Pancreas (tissue), 10 donors: Measurements from ENCODE around the gene L2HGDH. TPM values are rescaled to one million over a fixed set of nuclear protein-coding genes. Genes with fewer than 3 reads are reported as not detected.

ENCODE experiments used
- ATAC-seq, 4 donors: fragments of 200-7000 bp; cut with Tn5 transposase; one replicate each; pipeline versions ENCODE4 v1.8.0 to v1.9.1; 2020; ENCODE audit warnings: mild to moderate bottlenecking in 4 of 4, moderate library complexity in 4 of 4
- DNase-seq, 6 donors: peaks; one replicate each; pipeline ENCODE4 v3.0.0-alpha.2; 2020
- FAIRE-seq: peaks from 2 replicates; lab custom pipeline; 2012; peaks lifted over from hg19 to GRCh38; lab: Jason Lieb, UNC
- H3K27ac ChIP-seq, 4 donors: fragments of 200-600 bp; sonication (generic); 1 replicate in 3 of 4; 2 replicates in 1 of 4; pipeline versions ENCODE4 v1.5.0 to v1.8.0; 2020
- H3K27me3 ChIP-seq, 4 donors: fragments of 200-600 bp; one replicate each; pipeline ENCODE4 v1.8.0; 2021
- H3K36me3 ChIP-seq, 3 donors: fragments of 200-600 bp; sonication (generic) in 1 of 3; one replicate each; pipeline versions ENCODE4 v1.5.0 to v1.8.0; 2020 to 2021
- H3K4me1 ChIP-seq, 3 donors: fragments of 200-600 bp; one replicate each; pipeline ENCODE4 v1.8.0; 2021
- H3K4me3 ChIP-seq, 4 donors: fragments of 200-600 bp; sonication (generic) in 2 of 4; one replicate each; pipeline versions ENCODE4 v1.5.0 to v1.8.0; 2020 to 2021
- H3K9me3 ChIP-seq, 4 donors: fragments of 200-600 bp; one replicate each; pipeline ENCODE4 v1.8.0; 2021
- WGBS, 2 donors: extraction: QIAGEN DNeasy Blood & Tissue Kit; methylation state at CpG; one replicate each; pipeline ENCODE4 v1.1.7; 2013; 5-methylcytosine and 5-hydroxymethylcytosine counted together
- intact Hi-C, 3 donors: fragments of 100-400 bp; cut with DNase I; formaldehyde crosslinking; loops; one replicate each; pipeline versions ENCODE4 v1.11.1 to v1.14.2; 2022
- polyA plus RNA-seq, 2 donors: library from polyadenylated mRNA; stranded (reverse); fragments of 200-250 nt; gene quantifications; one replicate each; pipeline ENCODE4 v1.2.3, GENCODE V29; 2013
- total RNA-seq, 6 donors: library from RNA; stranded (reverse); fragmentation: NEBNext Ultra II Directional in 4 of 6; extraction: Animal tissue kit (Norgen Biotek cat#: 25700) in 4 of 6; gene quantifications; one replicate each; pipeline versions ENCODE4 v1.2.1 to v1.2.4, GENCODE V29; 2021 to 2023
- TF ChIP-seq, protein P1 (sequence below), 4 donors: fragments of 200-600 bp; sonication (generic) in 3 of 4; IDR thresholded peaks; one replicate each; pipeline versions ENCODE4 v1.5.0 to v1.8.0; 2021; ENCODE audit warnings: antibody characterized with exemption in 4 of 4
- donor health status: healthy with polysubstance abuse.
- donor health status: DM: no; HTN: no; CAD: no; lungs with moderate emphysema.
- donor health status: DM: no; HTN: no; CAD: no.
- donor health status: control.
- donor health status: control.
- donor health status: Bipolar disorder and iron deficiency.
- donor health status: DM: yes; HTN: yes; CAD: no.
- donor health status: DM: no; HTN: no; CAD: no.
- donor health status: DM: no; HTN: no; CAD: no.
- donor health status: DM: yes; HTN: yes; CAD: no.

L2HGDH gene
- total RNA-seq (1 to 10 TPM; 3.1 to 5.1 (median 3.7) TPM), polyA plus RNA-seq (1 to 10 TPM in 1 of 2 donors, under 1 TPM in 1; 0.99 to 1.9 TPM)

DNA sequence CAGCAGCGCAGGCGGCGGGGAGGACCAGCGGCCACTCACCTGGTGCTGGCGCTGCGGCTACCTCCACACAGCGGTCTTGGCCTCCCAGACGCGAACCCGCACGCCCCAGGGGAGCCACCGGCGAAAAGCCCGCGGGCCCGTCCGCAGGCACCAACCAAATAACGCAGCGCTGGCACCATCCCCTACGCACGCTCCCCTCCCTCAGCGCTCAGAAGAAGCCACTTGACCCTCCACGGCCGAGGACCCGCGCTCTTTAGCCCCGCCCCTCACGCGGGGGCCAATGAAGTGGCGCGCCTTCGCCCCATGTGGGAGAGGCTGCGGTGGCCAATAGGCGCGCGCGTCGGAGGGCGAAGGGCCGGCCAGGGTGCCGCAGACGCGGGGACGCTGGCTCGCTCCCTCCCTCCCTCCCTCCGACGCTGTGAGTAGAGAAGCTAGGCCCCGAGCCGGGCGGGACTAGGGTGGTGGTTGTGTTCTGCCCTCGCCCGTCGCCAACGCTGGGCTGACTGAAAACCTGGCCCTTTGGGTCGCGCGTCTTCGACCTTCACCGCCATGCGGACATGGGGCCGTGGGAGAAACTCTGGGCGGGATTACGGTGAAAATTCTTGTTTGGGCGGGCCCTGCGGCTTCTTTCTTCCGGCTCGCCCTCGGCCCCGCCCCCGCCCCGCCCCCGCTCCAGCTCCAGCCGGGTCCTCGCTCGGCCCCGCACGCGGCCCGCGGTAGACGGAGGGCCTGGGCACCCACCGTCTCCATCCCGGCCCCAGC, at the start of gene L2HGDH, which contains the start of gene DMAC2L:
Gene L2HGDH, minus strand, starts transcription at position 258 of the 762 bp plus-strand sequence. Its CDS starts 79 bp downstream, at position 179.
Gene DMAC2L, plus strand, starts transcription at position 353 of the 762 bp plus-strand sequence. CDS start 9,164 bp downstream, outside the sequence.
- H3K36me3 ChIP-seq = no peaks in the 10 kb centered on the region
- intact Hi-C loops = loop anchor here in 1 of 3 donors (10.0 kb wide), 1 partner anchor 463 kb away; no protein-coding TSS in a partner anchor
- H3K4me3 ChIP-seq = peak within 1 kb of the TSS; percentile 51 to 93 (median 78)
- ATAC-seq (peak; percentile 96 to 99 (median 97)), DNase-seq (peak; percentile 93 to 96 (median 94)), FAIRE-seq (no peak)
- peak within 1 kb of the TSS; percentile 83 to 91 (median 89) for H3K27ac ChIP-seq
- H3K9me3 ChIP-seq = no peaks in the 10 kb centered on the region
- H3K27me3 ChIP-seq = no peaks in the 10 kb centered on the region
- WGBS, 2 donors = 0 to 1% methylated on average over 53 to 83 of the region's 83 CpGs
- peaks cover 8 to 13% (median 10%) of the 10 kb centered on the region in 3 donors for H3K4me1 ChIP-seq
- TF ChIP-seq, protein P1, sequence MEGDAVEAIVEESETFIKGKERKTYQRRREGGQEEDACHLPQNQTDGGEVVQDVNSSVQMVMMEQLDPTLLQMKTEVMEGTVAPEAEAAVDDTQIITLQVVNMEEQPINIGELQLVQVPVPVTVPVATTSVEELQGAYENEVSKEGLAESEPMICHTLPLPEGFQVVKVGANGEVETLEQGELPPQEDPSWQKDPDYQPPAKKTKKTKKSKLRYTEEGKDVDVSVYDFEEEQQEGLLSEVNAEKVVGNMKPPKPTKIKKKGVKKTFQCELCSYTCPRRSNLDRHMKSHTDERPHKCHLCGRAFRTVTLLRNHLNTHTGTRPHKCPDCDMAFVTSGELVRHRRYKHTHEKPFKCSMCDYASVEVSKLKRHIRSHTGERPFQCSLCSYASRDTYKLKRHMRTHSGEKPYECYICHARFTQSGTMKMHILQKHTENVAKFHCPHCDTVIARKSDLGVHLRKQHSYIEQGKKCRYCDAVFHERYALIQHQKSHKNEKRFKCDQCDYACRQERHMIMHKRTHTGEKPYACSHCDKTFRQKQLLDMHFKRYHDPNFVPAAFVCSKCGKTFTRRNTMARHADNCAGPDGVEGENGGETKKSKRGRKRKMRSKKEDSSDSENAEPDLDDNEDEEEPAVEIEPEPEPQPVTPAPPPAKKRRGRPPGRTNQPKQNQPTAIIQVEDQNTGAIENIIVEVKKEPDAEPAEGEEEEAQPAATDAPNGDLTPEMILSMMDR (IDR thresholded peaks at IDR 0.05) = peak in 3 of 4 donors; percentile 39 to 60 (median 43)

DNA sequence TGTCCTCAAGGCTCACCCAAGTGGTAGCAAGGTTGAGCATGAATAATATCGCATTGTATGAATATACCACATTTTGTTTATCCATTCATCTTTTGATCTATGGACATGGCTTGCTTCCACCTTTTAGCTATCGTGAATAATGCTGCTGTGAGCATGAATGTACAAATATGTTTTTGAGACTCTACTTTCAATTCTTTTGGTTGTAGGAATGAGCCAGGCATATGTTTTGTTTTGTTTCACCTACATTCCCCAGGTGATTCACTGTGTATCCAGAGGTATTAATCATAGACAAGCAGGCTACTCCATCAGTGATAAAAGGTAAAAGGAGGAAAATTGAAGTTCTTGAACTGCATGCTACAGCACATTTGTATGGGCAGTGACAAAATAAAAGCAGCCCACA, 48.8 kb upstream of the L2HGDH start:
- no peak for FAIRE-seq
- Histone ChIP-seq H3K4me1 (peaks cover 6 to 23% (median 14%) of the 10 kb centered on the region in 3 donors), H3K27ac (no peak overlapping the region), H3K27me3 (no peaks in the 10 kb centered on the region), H3K9me3 (no peaks in the 10 kb centered on the region), H3K4me3 (no peak overlapping the region), H3K36me3 (no peaks in the 10 kb centered on the region)
- 86 to 89% methylated on average over 2 of the region's 2 CpGs for WGBS, 2 donors
- intact Hi-C loops = no loop called here
- TF ChIP-seq, protein P1 (IDR thresholded peaks at IDR 0.05) = no peak
- no peak for DNase-seq
- no peak for ATAC-seq

DNA sequence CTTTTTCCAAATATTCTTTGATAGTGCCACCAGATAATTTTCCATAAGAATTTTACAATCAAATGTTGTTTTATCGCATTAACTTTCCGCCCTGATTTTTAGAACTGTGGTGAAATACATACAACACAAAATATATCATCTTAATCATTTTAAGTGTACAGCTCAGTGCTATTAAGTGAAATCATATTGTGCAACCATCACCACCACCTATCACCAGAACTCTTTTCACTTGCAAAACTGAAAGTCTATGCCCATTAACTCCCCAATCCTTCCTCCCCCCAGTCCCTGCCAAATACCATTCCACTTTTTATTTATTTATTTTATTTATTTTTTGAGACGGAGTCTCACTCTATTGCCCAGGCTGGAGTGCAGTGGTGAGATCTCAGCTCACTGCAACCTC, 48.1 kb upstream of the L2HGDH start:
- H3K27ac ChIP-seq = no peak overlapping the region
- intact Hi-C loops = no loop called here
- H3K27me3 ChIP-seq = no peaks in the 10 kb centered on the region
- no peaks in the 10 kb centered on the region for H3K36me3 ChIP-seq
- H3K9me3 ChIP-seq = no peaks in the 10 kb centered on the region
- no peak overlapping the region for H3K4me3 ChIP-seq
- DNase-seq (no peak), FAIRE-seq (no peak), ATAC-seq (no peak)
- TF ChIP-seq, protein P1 (IDR thresholded peaks at IDR 0.05) = no peak
- WGBS, 2 donors = 62 to 79% methylated on average over 3 of the region's 3 CpGs
- peaks cover 3 to 16% (median 11%) of the 10 kb centered on the region in 3 donors for H3K4me1 ChIP-seq

DNA sequence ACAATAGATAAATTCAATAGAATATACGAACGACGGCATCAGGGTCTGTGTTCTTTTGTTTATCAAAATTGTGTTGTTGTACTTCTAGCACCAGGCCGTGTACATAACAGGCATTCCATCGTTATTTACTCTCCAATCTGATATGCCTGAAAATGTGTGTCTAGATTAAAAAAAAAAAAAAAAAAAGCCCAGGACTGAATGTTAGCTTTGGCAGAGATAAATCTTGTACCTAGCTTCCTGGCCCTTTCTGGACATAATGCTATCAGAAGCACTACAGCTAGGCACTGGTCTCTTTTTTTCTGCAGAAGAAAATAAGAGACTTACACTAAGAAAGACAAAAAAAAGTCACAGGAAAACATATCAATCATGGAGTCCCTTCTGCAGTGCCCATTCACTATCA, 47.6 kb upstream of the L2HGDH start:
- 16 to 18% methylated on average over 5 of the region's 5 CpGs for WGBS, 2 donors
- Histone ChIP-seq H3K27ac (no peak overlapping the region), H3K9me3 (no peaks in the 10 kb centered on the region), H3K4me3 (no peak overlapping the region), H3K36me3 (no peaks in the 10 kb centered on the region), H3K4me1 (peaks cover 0 to 12% (median 7%) of the 10 kb centered on the region in 3 donors), H3K27me3 (no peaks in the 10 kb centered on the region)
- ATAC-seq (peak; percentile 31 to 63 (median 47)), FAIRE-seq (no peak), DNase-seq (no peak)
- intact Hi-C loops = no loop called here
- TF ChIP-seq, protein P1 (IDR thresholded peaks at IDR 0.05) = no peak
